Endothelial cell of umbilical vein (primary cell): ENCODE data around the gene NPLOC4.

ENCODE experiments used
- CTCF ChIP-seq, 2 donors: IDR thresholded peaks; 1 replicate in 1 of 2; 2 replicates in 1 of 2; pipeline ENCODE4 v1.5.1; 2011; ENCODE audit warnings: low read length in 2 of 2, mild to moderate bottlenecking in 2 of 2, moderate library complexity in 2 of 2, control low read depth in 1 of 2, inconsistent platforms in 1 of 2, low read depth in 1 of 2; ENCODE audit not compliant: insufficient read depth in 1 of 2; ENCODE audit errors: extremely low read depth in 1 of 2
- POLR2A ChIP-seq: IDR thresholded peaks from 2 replicates; pipeline ENCODE4 v1.6.1; 2012; ENCODE audit warnings: low read depth, mild to moderate bottlenecking, control low read depth, low read length

DNA sequence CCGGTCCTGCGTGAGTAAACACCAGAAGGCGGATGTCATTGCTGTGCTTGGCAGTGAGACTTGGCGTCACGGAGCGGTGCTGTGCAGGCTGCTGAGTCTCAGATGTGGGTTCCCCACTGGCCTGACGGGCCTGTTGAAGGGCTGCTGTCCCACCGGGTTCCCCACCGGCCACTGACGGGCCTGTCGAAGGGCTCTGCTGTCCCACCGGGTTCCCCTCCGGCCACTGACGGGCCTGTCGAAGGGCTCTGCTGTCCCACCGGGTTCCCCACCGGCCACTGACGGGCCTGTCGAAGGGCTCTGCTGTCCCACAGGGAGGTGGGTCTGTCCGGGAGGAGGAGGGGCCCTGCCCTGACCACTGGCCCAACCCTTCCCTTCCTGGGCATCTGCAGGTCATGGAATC, 49.7 kb upstream of the NPLOC4 start:
- TF ChIP-seq POLR2A, result no peak
- TF ChIP-seq CTCF (IDR thresholded peaks at IDR 0.05; ENCODE audit: extremely low read depth in 1 of 2, insufficient read depth in 1 of 2, low read depth in 1 of 2, low read length in 2 of 2), result no peak
